Peyer's patch (tissue), 4 donors: ENCODE measurements around the gene SLC9A3. TPM values are rescaled to one million over a fixed set of nuclear protein-coding genes. Genes with fewer than 3 reads are reported as not detected.
"Not testable (repeated sequence)": the region's sequence is repeated elsewhere in the genome, so short reads cannot be mapped to it uniquely, and the experiment has no call there.

ENCODE experiments used
- DNase-seq, 3 donors: peaks; one replicate each; pipeline ENCODE4 v3.0.0-alpha.2; 2017 to 2019
- H3K27ac ChIP-seq, 4 donors: fragments of 200-600 bp; sonication (generic); one replicate each; pipeline ENCODE4 v1.5.1; 2016 to 2019
- H3K27me3 ChIP-seq, 2 donors: fragments of 200-600 bp; sonication (generic); one replicate each; pipeline ENCODE4 v1.5.1; 2019
- H3K36me3 ChIP-seq, 3 donors: fragments of 200-600 bp; sonication (generic); one replicate each; pipeline ENCODE4 v1.5.1; 2016 to 2019
- H3K4me1 ChIP-seq, 4 donors: fragments of 200-600 bp; sonication (generic); one replicate each; pipeline ENCODE4 v1.5.1; 2016 to 2019
- H3K4me3 ChIP-seq, 4 donors: fragments of 200-600 bp; sonication (generic); 1 replicate in 3 of 4; 2 replicates in 1 of 4; pipeline ENCODE4 v1.5.1; 2016 to 2019; ENCODE audit warnings: mild to moderate bottlenecking in 1 of 4
- H3K9me3 ChIP-seq, 4 donors: fragments of 200-600 bp; sonication (generic); one replicate each; pipeline ENCODE4 v1.5.1; 2016 to 2019; ENCODE audit warnings: mild to moderate bottlenecking in 1 of 4
- CTCF ChIP-seq, 6 experiments: fragments of 450-650 bp in 4 of 6; fragments of 200-600 bp in 2 of 6; sonication (generic) in 1 of 6; IDR thresholded peaks; one replicate each; pipeline ENCODE4 v1.5.1; 2017 to 2019; ENCODE audit warnings: antibody characterized with exemption in 6 of 6, mild to moderate bottlenecking in 3 of 6, moderate library complexity in 1 of 6
- POLR2A ChIP-seq, 2 donors: fragments of 450-650 bp; IDR thresholded peaks; one replicate each; pipeline ENCODE4 v1.5.1; 2017; ENCODE audit warnings: antibody characterized with exemption in 2 of 2, mild to moderate bottlenecking in 2 of 2, moderate library complexity in 2 of 2
- total RNA-seq, 4 donors: library from RNA; depleted of rRNA; stranded (reverse); fragments of >200 nt; gene quantifications; one replicate each; pipeline ENCODE4 v1.1.0, GENCODE V29; 2016

Gene SLC9A3
- total RNA-seq, 4 donors from 2014 or later, result 16.5 to 320 (median 283) TPM

- H3K4me1 ChIP-seq, result peaks cover 0 to 43% (median 17%) of the 10 kb centered on the region in 4 donors
- peak in 1 of 3 donors; percentile 38 for DNase-seq
- H3K9me3 ChIP-seq, result no peaks in the 10 kb centered on the region
- H3K27me3 ChIP-seq, result no peaks in the 10 kb centered on the region
- peaks cover 0 to 10% (median 0%) of the 10 kb centered on the region in 3 donors for H3K36me3 ChIP-seq
- H3K27ac ChIP-seq, result no peak overlapping the region
- no peak for TF ChIP-seq POLR2A (IDR thresholded peaks at IDR 0.05)
- TF ChIP-seq CTCF (IDR thresholded peaks at IDR 0.05), result no peak
- H3K4me3 ChIP-seq, result no peak overlapping the region
These were observed 48.5 kb downstream of the SLC9A3 start for GRCh38 chr5:475704-476101.

GRCh38 chr5:474840-475661 lies 49.2 kb downstream of the SLC9A3 start:
- peak in 2 of 3 donors; percentile 47 to 56 for DNase-seq
- Histone ChIP-seq H3K4me3 (peak overlapping the region in 3 of 4 donors; percentile 9 to 83 (median 38)), H3K4me1 (peaks cover 0 to 43% (median 17%) of the 10 kb centered on the region in 4 donors), H3K9me3 (no peaks in the 10 kb centered on the region), H3K27ac (no peak overlapping the region), H3K27me3 (no peaks in the 10 kb centered on the region), H3K36me3 (peaks cover 0 to 12% (median 0%) of the 10 kb centered on the region in 3 donors)
- TF ChIP-seq POLR2A (IDR thresholded peaks at IDR 0.05) (no peak), CTCF (IDR thresholded peaks at IDR 0.05) (no peak)

DNA sequence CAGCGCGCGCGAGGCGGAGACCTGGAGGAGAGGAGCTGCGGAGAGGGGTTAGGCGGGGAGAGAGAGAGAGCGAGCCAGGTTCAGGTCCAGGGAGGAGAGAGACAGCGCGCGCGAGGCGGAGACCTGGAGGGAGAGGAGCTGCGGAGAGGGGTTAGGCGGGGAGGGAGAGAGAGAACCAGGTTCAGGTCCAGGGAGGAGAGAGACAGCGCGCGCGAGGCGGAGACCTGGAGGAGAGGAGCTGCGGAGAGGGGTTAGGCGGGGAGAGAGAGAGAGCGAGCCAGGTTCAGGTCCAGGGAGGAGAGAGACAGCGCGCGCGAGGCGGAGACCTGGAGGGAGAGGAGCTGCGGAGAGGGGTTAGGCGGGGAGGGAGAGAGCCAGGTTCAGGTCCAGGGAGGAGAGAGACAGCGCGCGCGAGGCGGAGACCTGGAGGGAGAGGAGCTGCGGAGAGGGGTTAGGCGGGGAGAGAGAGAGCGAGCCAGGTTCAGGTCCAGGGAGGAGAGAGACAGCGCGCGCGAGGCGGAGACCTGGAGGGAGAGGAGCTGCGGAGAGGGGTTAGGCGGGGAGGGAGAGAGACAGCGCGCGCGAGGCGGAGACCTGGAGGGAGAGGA lies 49.9 kb downstream of the SLC9A3 start:
- H3K27ac ChIP-seq, H3K9me3 ChIP-seq, H3K27me3 ChIP-seq: not testable (repeated sequence)
- Histone ChIP-seq H3K4me1 (peaks cover 0 to 43% (median 17%) of the 10 kb centered on the region in 4 donors), H3K36me3 (peaks cover 0 to 13% (median 0%) of the 10 kb centered on the region in 3 donors), H3K4me3 (peak overlapping the region; percentile 83 to 98 (median 93))
- DNase-seq, result peak in 1 of 3 donors; percentile 38

DNA sequence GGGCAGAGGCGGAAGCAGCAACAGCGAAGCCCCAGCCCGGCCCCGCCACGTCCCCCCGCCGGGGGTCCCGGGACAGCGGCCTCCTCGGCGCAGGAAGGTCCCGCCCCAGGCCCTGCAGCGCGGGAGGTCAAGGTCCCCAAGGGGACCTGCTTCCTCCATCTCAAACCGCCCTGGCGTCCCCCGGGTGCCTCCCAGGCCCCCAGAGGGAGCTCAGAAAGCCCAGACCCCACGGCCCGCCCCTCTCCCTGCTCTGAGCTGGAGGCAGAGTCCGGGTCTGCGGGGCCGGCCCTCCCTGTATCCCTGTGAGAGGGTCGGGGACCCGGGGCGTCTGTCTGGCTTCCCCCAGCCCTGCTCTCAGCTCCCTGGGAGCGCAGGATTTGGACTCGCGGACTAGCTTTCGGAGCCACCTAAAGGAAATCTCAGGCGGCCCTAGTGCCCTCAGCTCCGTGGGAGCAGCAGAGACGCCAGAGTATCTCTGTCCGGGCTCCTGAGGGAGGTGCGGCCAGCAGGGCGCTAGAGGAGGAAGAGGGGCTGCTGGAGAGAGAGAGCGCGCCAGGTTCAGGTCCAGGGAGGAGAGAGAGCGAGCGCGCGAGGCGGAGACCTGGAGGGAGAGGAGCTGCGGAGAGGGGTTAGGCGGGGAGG lies 50.6 kb downstream of the SLC9A3 start:
- Histone ChIP-seq H3K9me3 (no peaks in the 10 kb centered on the region), H3K27ac (peak overlapping the region; percentile 69 to 87 (median 84)), H3K4me3 (peak overlapping the region; percentile 83 to 98 (median 93)), H3K36me3 (peaks cover 0 to 20% (median 0%) of the 10 kb centered on the region in 3 donors), H3K27me3 (no peaks in the 10 kb centered on the region), H3K4me1 (peaks cover 0 to 43% (median 17%) of the 10 kb centered on the region in 4 donors)
- TF ChIP-seq POLR2A (IDR thresholded peaks at IDR 0.05) (no peak), CTCF (IDR thresholded peaks at IDR 0.05) (no peak)
- peak; percentile 28 to 71 (median 62) for DNase-seq

DNA sequence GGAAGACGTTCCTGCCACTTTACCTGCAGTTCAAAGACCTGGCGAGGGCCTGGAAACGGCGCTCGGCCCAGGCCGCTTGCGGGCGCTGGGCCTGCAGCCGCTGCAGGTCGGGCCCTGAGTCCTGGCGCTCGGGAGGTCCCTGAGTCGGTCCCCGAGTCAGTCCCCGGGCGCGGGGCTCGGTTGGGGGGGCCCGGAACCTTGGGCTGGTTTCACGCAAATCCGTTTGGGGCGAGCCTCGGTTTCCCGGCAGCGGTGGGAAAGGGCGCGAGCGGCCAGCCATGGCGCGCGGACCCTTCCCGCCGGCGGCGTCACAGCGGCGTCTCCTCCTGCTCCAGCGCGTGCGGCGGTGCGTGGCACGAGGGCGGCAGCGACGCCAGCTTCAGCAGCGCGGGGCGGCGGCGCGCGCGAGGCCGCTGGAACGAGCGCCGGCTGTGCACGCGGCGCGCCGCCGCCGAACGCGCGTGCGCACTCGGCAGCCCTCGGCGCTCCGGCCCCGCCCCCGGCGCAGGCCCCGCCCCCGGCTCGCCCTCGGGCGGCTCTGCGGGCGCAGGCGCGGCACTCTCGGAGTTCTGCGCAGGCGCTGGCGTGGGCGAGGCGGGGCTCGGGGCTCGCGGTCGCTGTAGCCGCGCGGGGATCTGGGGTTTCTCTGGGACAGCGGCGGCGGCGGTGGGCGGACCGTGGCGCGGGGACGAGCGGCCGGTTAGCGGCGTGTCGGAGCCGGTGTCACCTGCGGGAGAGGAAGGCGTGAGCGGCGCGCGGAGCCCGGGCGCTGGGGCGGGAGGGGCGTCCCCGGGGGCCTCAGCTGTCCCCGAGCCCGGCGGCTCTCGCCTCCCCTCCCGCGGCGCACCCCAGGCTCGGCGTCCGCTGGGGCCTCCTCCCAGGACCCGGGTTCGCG lies 51.3 kb downstream of the SLC9A3 start:
- Histone ChIP-seq H3K36me3 (peaks cover 0 to 22% (median 0%) of the 10 kb centered on the region in 3 donors), H3K27me3 (no peaks in the 10 kb centered on the region)

More for the DNA sequence above, 51.3 kb downstream of the SLC9A3 start:
- Histone ChIP-seq H3K4me1 (peaks cover 0 to 43% (median 17%) of the 10 kb centered on the region in 4 donors), H3K4me3 (peak overlapping the region; percentile 83 to 98 (median 93)), H3K27ac (peak overlapping the region; percentile 76 to 87 (median 84)), H3K9me3 (no peaks in the 10 kb centered on the region)
- TF ChIP-seq POLR2A (IDR thresholded peaks at IDR 0.05) (peak; percentile 53 to 65), CTCF (IDR thresholded peaks at IDR 0.05) (no peak)
- peak; percentile 82 to 93 (median 92) for DNase-seq
